HFF-Myc (cell line): ENCODE measurements around the gene BPIFB4.

Source experiments
- DNase-seq: peaks from one replicate; pipeline ENCODE4 v3.0.0-alpha.2; 2011; ENCODE audit warnings: low read depth; ENCODE audit errors: extremely low read depth
- H3K4me3 ChIP-seq: replicated peaks from 2 replicates; pipeline ENCODE4 v1.5.1; 2011; ENCODE audit warnings: low read depth, mild to moderate bottlenecking, control low read depth, low read length
- TF ChIP-seq, protein P1 (sequence below): IDR thresholded peaks from 2 replicates; pipeline ENCODE4 v1.5.1; 2012; ENCODE audit warnings: mild to moderate bottlenecking, low read depth, low read length, control low read depth; ENCODE audit errors: missing control alignments

Gene BPIFB4

GRCh38 chr20:33065785-33066184, 13.7 kb upstream of the BPIFB4 start:
- H3K4me3 ChIP-seq: no peak overlapping the region
- no peak for DNase-seq
- TF ChIP-seq, protein P1, sequence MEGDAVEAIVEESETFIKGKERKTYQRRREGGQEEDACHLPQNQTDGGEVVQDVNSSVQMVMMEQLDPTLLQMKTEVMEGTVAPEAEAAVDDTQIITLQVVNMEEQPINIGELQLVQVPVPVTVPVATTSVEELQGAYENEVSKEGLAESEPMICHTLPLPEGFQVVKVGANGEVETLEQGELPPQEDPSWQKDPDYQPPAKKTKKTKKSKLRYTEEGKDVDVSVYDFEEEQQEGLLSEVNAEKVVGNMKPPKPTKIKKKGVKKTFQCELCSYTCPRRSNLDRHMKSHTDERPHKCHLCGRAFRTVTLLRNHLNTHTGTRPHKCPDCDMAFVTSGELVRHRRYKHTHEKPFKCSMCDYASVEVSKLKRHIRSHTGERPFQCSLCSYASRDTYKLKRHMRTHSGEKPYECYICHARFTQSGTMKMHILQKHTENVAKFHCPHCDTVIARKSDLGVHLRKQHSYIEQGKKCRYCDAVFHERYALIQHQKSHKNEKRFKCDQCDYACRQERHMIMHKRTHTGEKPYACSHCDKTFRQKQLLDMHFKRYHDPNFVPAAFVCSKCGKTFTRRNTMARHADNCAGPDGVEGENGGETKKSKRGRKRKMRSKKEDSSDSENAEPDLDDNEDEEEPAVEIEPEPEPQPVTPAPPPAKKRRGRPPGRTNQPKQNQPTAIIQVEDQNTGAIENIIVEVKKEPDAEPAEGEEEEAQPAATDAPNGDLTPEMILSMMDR: no peak

DNA sequence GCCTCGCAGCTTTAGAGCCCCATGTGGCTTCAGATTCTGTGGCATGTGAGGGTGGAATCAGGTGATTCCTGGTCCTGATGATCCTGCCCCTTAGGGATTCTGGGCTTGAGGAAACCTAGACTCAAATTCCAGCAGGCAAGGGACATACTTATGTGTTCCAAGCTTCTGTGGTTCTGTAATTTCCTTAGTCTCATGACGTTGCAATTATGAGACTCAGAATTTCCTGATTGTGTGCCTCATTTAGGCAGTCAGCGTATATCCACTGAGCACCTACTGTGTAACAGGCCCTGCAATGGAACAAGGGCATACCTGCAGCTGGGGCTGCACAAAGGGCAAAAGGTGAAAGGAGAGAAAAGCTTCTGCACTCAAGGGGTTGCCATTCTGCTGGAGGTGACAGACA, 11.6 kb upstream of the BPIFB4 start:
- TF ChIP-seq, protein P1: no peak

DNA sequence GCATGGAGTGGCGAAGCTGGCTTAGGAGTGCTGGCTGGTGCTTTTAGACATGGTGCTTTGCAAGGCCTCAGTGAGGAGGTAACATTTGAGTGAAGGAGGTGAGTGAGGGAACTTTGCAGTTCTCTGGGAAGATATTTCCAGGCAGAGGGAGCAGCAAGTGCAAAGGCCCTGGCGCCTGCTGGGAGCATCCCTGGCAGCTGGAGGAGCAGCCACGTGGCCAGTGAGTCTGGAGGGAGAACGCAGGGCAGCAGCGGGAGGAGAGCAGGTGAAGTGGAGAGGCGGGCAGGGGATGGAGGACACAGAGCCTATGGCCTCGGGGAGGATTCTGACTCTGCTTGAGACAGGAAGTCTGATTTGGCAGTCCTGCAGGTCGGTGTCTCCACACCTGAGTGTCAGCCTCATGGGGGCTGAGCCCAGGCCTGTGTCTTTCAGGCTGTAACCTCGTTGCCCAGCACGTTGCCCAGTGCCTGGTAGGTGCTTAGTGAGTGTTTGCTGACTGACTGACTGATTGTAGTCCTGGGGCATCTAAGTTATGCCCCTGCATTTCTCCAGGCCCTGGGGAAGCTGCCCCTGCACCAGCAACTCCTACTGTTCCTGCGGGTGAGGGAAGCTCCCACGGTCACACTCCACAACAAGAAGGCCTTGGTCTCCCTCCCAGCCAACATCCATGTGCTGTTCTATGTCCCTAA, 11.0 kb upstream of the BPIFB4 start:
- DNase-seq: no peak
- no peak overlapping the region for H3K4me3 ChIP-seq
- TF ChIP-seq, protein P1: no peak

More for the DNA sequence above, 11.6 kb upstream of the BPIFB4 start:
- no peak overlapping the region for H3K4me3 ChIP-seq
- no peak for DNase-seq

- TF ChIP-seq, protein P1: no peak
- DNase-seq: no peak
Measured at GRCh38 chr20:33069673-33070072, 9.8 kb upstream of the BPIFB4 start.

GRCh38 chr20:33070111-33071053, 9.1 kb upstream of the BPIFB4 start:
- no peak overlapping the region for H3K4me3 ChIP-seq
- TF ChIP-seq, protein P1: no peak
- no peak for DNase-seq

More at GRCh38 chr20:33069673-33070072, 9.8 kb upstream of the BPIFB4 start:
- no peak overlapping the region for H3K4me3 ChIP-seq

DNA sequence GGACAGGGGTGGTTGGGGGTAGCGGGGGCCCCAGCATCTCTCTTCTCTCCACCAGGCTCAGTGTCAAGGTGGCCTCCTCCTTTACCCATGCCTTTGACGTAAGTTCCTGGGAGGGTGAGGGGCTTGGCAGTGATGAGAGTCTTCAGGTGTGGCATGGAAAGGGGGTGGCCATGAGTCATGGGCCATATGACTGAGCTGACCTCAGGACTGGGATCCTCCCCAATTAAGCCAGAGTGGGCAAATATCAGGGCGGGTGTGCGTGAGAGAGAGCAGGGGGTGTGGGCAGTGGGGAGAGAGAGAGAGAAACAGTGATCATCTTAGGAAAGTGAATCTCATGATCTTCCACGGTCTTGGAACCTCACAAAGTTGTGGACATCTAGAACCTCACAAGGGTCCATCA, 8.2 kb upstream of the BPIFB4 start:
- DNase-seq: no peak
- TF ChIP-seq, protein P1: no peak
- no peak overlapping the region for H3K4me3 ChIP-seq
